ENCODE data around the gene PARD3. TPM values are rescaled to one million over a fixed set of nuclear protein-coding genes. Genes with fewer than 3 reads are reported as not detected.

The PARD3 gene
- total and polyA plus RNA-seq, 2 experiments from 2014 or later: 47.2 to 59.7 TPM

DNA sequence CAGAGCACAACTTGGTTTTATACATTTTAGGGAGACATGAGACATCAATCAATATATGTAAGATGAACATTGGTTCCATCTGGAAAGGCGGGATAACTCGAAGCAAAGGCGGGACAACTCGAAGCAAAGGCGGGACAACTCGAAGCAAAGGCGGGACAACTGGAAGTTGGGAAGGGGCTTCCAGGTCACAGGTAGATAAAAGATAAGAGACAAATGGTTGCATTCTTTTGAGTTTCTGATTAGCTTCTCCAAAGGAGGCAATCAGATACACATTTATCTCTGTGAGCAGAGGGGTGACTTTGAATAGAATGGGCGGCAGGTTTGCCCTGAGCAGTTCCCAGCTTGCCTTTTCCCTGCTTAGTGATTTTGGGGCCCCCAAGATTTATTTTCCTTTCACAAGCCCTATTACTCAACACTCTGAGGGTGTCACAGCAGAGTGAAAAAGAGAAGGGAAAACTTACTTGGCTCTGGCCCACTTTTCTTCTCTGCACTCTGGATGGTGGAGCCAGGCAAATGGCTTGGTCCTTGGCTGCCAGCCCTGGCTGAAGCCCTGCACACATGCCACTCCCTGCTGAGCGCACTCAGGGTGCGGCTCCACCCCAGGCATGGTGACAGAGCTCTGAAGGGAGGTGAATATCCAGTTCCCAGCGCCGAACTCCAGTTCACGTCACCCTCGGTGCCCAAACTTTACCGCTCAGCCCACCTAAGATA is 46.7 kb downstream of the PARD3 start:
- Histone ChIP-seq H3K4me3 (no peak overlapping the region), H3K36me3 (replicated peaks; ENCODE audit: insufficient read depth, low read depth) (no peaks in the 10 kb centered on the region), H3K79me2 (peaks cover 100% of the 10 kb centered on the region), H4K20me1 (ENCODE audit: insufficient read depth, poor library complexity, severe bottlenecking) (peaks cover 55% of the 10 kb centered on the region), H3K27me3 (no peaks in the 10 kb centered on the region), H3K9me2 (replicated peaks; ENCODE audit: insufficient read depth) (no peaks in the 10 kb centered on the region), H3K4me1 (ENCODE audit: insufficient read depth) (peaks cover 6% of the 10 kb centered on the region), H3K4me2 (no peak overlapping the region), H2AFZ (no peak overlapping the region), H3K9me3 (ENCODE audit: low read depth) (no peaks in the 10 kb centered on the region), H3K27ac (no peak overlapping the region)
- no peak for DNase-seq (ENCODE audit: low spot score)
- no peak for TF ChIP-seq EZH2phosphoT487 (IDR thresholded peaks at IDR 0.05; ENCODE audit: low read depth, severe bottlenecking, unreplicated experiment)
- TF ChIP-seq CTCF (IDR thresholded peaks at IDR 0.05; ENCODE audit: poor library complexity): no peak
- no peak for TF ChIP-seq EZH2 (IDR thresholded peaks at IDR 0.05; ENCODE audit: borderline replicate concordance)
- 88% methylated on average over 15 of the region's 15 CpGs for WGBS (ENCODE audit: low lambda C conversion rate, missing lambda C conversion rate)

DNA sequence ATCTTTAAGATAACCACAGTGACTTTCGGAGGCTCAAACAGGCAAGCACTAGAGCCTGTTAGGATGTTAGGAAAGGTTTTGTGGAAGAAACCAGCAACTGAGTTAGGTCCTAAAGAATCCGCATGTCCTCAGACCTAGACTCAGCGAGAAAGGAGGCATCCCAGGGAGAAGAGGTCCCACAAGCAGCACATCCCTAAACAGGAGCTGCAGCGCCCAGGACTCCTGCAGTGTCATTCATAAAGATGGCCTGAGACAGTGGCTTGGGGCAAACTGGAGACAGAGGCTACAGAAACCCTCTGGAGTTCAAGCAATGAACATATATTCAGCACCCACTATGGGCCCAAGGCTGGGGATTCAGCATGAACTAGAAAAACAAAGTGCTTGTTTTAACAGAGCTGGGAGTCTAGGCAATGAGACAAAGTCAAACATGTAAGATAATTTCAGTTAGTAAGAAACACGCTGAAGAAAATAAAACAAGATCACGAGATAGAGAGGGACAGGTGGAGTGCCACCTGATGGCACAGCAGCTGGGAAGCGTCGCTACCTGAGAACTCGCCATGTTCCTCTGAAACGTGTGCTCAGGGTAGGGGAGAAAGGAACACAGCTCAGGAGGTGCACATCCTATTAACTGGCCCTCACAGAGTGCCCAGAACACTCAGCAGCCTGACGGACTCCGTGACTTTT is 48.1 kb downstream of the PARD3 start:
- peaks cover 100% of the 10 kb centered on the region for H3K79me2 ChIP-seq
- no peaks in the 10 kb centered on the region for H3K9me2 ChIP-seq (replicated peaks; ENCODE audit: insufficient read depth)
- H4K20me1 ChIP-seq (ENCODE audit: insufficient read depth, poor library complexity, severe bottlenecking): peaks cover 48% of the 10 kb centered on the region
- no peak for DNase-seq (ENCODE audit: low spot score)
- no peaks in the 10 kb centered on the region for H3K27me3 ChIP-seq
- H3K27ac ChIP-seq: no peak overlapping the region
- 84% methylated on average over 12 of the region's 12 CpGs for WGBS (ENCODE audit: low lambda C conversion rate, missing lambda C conversion rate)
- no peak overlapping the region for H3K4me3 ChIP-seq
- H3K4me1 ChIP-seq (ENCODE audit: insufficient read depth): peaks cover 4% of the 10 kb centered on the region
- no peaks in the 10 kb centered on the region for H3K36me3 ChIP-seq (replicated peaks; ENCODE audit: insufficient read depth, low read depth)
- H3K4me2 ChIP-seq: no peak overlapping the region
- H3K9me3 ChIP-seq (ENCODE audit: low read depth): no peaks in the 10 kb centered on the region
- TF ChIP-seq EZH2 (IDR thresholded peaks at IDR 0.05; ENCODE audit: borderline replicate concordance) (no peak), EZH2phosphoT487 (IDR thresholded peaks at IDR 0.05; ENCODE audit: low read depth, severe bottlenecking, unreplicated experiment) (no peak), CTCF (IDR thresholded peaks at IDR 0.05; ENCODE audit: poor library complexity) (no peak)
- H2AFZ ChIP-seq: no peak overlapping the region

- no peak for DNase-seq (ENCODE audit: low spot score)
- Histone ChIP-seq H2AFZ (no peak overlapping the region), H3K79me2 (peaks cover 99% of the 10 kb centered on the region), H3K4me3 (no peak overlapping the region), H3K27ac (no peak overlapping the region), H3K4me2 (no peak overlapping the region), H3K36me3 (replicated peaks; ENCODE audit: insufficient read depth, low read depth) (no peaks in the 10 kb centered on the region), H3K27me3 (no peaks in the 10 kb centered on the region), H4K20me1 (ENCODE audit: insufficient read depth, poor library complexity, severe bottlenecking) (peaks cover 45% of the 10 kb centered on the region), H3K9me3 (ENCODE audit: low read depth) (no peaks in the 10 kb centered on the region), H3K9me2 (replicated peaks; ENCODE audit: insufficient read depth) (no peaks in the 10 kb centered on the region), H3K4me1 (ENCODE audit: insufficient read depth) (peaks cover 4% of the 10 kb centered on the region)
- WGBS (ENCODE audit: low lambda C conversion rate, missing lambda C conversion rate): 47% methylated on average over 1 of the region's 1 CpG
- TF ChIP-seq EZH2phosphoT487 (IDR thresholded peaks at IDR 0.05; ENCODE audit: low read depth, severe bottlenecking, unreplicated experiment): no peak
- no peak for TF ChIP-seq EZH2 (IDR thresholded peaks at IDR 0.05; ENCODE audit: borderline replicate concordance)
- no peak for TF ChIP-seq CTCF (IDR thresholded peaks at IDR 0.05; ENCODE audit: poor library complexity)
Measured at GRCh38 chr10:34766266-34766600, 48.9 kb downstream of the PARD3 start.
